HG03439 (cell line): ENCODE data around the gene ABCC12.
"Not testable (repeated sequence)": the region's sequence is repeated elsewhere in the genome, so short reads cannot be mapped to it uniquely, and the experiment has no call there.

Experiments
- ATAC-seq: cut with Tn5 transposase; IDR thresholded peaks from one replicate; pipeline ENCODE4 v1.9.1; 2021; ENCODE audit warnings: mild to moderate bottlenecking, moderate library complexity; ENCODE audit not compliant: unreplicated experiment

Gene ABCC12

GRCh38 chr16:48166617-48167016 lies 10.8 kb upstream of the ABCC12 start:
- ATAC-seq: not testable (repeated sequence)

GRCh38 chr16:48165961-48166578 lies 10.3 kb upstream of the ABCC12 start:
- ATAC-seq: no peak

GRCh38 chr16:48164907-48165715 lies 9.3 kb upstream of the ABCC12 start:
- ATAC-seq: peak; percentile 74

- ATAC-seq: no peak
These were observed 7.1 kb upstream of the ABCC12 start for GRCh38 chr16:48162839-48163410.

GRCh38 chr16:48161906-48162305 lies 6.1 kb upstream of the ABCC12 start:
- no peak for ATAC-seq

GRCh38 chr16:48160575-48160974 lies 4.8 kb upstream of the ABCC12 start:
- no peak for ATAC-seq

- ATAC-seq: peak; percentile 60
These were observed 2.5 kb upstream of the ABCC12 start for GRCh38 chr16:48158296-48158695.

- no peak for ATAC-seq
These were observed 2.0 kb upstream of the ABCC12 start for GRCh38 chr16:48157794-48158193.

- no peak for ATAC-seq
These were observed 1.5 kb upstream of the ABCC12 start for GRCh38 chr16:48157302-48157701.

- ATAC-seq: peak; percentile 54
These were observed 1.0 kb upstream of the ABCC12 start for GRCh38 chr16:48156790-48157209.

- ATAC-seq: no peak
These were observed 2.0 kb downstream of the ABCC12 start for GRCh38 chr16:48153774-48154173.

GRCh38 chr16:48152226-48152625 lies 3.6 kb downstream of the ABCC12 start:
- no peak for ATAC-seq

- ATAC-seq: no peak
These were observed 5.1 kb downstream of the ABCC12 start for GRCh38 chr16:48150707-48151106.

- ATAC-seq: no peak
These were observed 9.1 kb downstream of the ABCC12 start for GRCh38 chr16:48146710-48147109.

- no peak for ATAC-seq
These were observed 9.7 kb downstream of the ABCC12 start for GRCh38 chr16:48146131-48146530.

- ATAC-seq: no peak
These were observed 11.9 kb downstream of the ABCC12 start for GRCh38 chr16:48143812-48144368.

- no peak for ATAC-seq
These were observed 15.0 kb downstream of the ABCC12 start for GRCh38 chr16:48140821-48141220.

GRCh38 chr16:48139517-48139916 lies 16.3 kb downstream of the ABCC12 start:
- ATAC-seq: no peak

- no peak for ATAC-seq
These were observed 17.2 kb downstream of the ABCC12 start for GRCh38 chr16:48138543-48138942.

GRCh38 chr16:48137822-48138221 lies 18.0 kb downstream of the ABCC12 start:
- ATAC-seq: no peak

GRCh38 chr16:48136547-48137360 lies 19.0 kb downstream of the ABCC12 start:
- no peak for ATAC-seq
